Testis (tissue), 2 donors: ENCODE results near the gene PLCL2.

Source experiments
- POLR2A ChIP-seq: fragments of 450-650 bp; IDR thresholded peaks from one replicate; pipeline ENCODE4 v1.6.1; 2017; ENCODE audit warnings: antibody characterized with exemption, mild to moderate bottlenecking, moderate library complexity
- TF ChIP-seq, protein P1 (sequence below), 3 experiments: fragments of 450-650 bp in 2 of 3; fragments of 200-600 bp in 1 of 3; sonication (generic) in 1 of 3; IDR thresholded peaks; one replicate each; pipeline ENCODE4 v1.5.1; 2016 to 2019; ENCODE audit warnings: antibody characterized with exemption in 3 of 3, mild to moderate bottlenecking in 2 of 3, moderate library complexity in 1 of 3

DNA sequence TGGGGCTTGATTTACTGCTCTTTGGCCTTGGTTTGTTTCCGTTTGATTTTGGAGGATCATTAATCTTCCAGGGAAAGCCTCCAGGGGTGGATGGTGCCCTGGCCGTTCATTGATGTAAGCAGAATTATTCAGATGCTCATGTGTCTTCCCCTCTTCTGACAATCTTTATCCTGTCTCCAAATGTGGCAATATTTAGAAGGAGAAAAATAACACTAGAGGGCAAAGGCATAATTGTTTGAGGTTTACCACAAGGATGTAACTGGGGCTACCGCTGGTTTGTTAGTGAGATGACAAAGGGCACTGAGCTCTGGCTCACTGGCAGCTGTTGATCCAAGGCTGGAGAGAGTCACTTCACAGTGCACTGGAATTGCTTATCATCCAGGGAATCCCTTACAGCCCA lies 18.2 kb upstream of the PLCL2 start:
- TF ChIP-seq, protein P1, sequence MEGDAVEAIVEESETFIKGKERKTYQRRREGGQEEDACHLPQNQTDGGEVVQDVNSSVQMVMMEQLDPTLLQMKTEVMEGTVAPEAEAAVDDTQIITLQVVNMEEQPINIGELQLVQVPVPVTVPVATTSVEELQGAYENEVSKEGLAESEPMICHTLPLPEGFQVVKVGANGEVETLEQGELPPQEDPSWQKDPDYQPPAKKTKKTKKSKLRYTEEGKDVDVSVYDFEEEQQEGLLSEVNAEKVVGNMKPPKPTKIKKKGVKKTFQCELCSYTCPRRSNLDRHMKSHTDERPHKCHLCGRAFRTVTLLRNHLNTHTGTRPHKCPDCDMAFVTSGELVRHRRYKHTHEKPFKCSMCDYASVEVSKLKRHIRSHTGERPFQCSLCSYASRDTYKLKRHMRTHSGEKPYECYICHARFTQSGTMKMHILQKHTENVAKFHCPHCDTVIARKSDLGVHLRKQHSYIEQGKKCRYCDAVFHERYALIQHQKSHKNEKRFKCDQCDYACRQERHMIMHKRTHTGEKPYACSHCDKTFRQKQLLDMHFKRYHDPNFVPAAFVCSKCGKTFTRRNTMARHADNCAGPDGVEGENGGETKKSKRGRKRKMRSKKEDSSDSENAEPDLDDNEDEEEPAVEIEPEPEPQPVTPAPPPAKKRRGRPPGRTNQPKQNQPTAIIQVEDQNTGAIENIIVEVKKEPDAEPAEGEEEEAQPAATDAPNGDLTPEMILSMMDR (IDR thresholded peaks at IDR 0.05): no peak
- no peak for TF ChIP-seq POLR2A
